ENCODE measurements around the gene FADS1.
A peak's percentile ranks its signal among the peaks of the same experiment; 100 is the strongest.

Gene FADS1

GRCh38 chr11:61752117-61752924, 64.5 kb downstream of the FADS1 start, which contains the start of gene MYRF:
Gene MYRF, plus strand, starts transcription at chr11:61752636. Its CDS starts 109 bp downstream, at chr11:61752745.
- peaks cover 32 to 33% of the 10 kb centered on the region in 2 donors for H3K4me1 ChIP-seq (ENCODE audit: control insufficient read depth in 2 of 2, insufficient read depth in 2 of 2, low read length in 2 of 2)
- no peaks in the 10 kb centered on the region for H3K9me3 ChIP-seq (ENCODE audit: control insufficient read depth in 2 of 2, low read length in 2 of 2)
- peaks cover 0 to 5% of the 10 kb centered on the region in 2 donors for H3K27me3 ChIP-seq (ENCODE audit: control insufficient read depth in 2 of 2, insufficient read depth in 2 of 2, low read length in 2 of 2)
- no peaks in the 10 kb centered on the region for H3K36me3 ChIP-seq (ENCODE audit: control insufficient read depth in 2 of 2, insufficient read depth in 2 of 2, low read length in 2 of 2)
- H3K9ac ChIP-seq (ENCODE audit: low read depth in 1 of 2, low read length in 2 of 2), result peak within 1 kb of the TSS; percentile 52 to 78
- no peak within 1 kb of the TSS for H3K27ac ChIP-seq (ENCODE audit: low read depth in 2 of 2, low read length in 2 of 2)
- H3K4me3 ChIP-seq (ENCODE audit: low read length in 2 of 2), result peak within 1 kb of the TSS; percentile 63 to 66

GRCh38 chr11:61751384-61751783, 65.4 kb downstream of the FADS1 start:
- H3K9me3 ChIP-seq (ENCODE audit: control insufficient read depth in 2 of 2, low read length in 2 of 2), result no peaks in the 10 kb centered on the region
- H3K36me3 ChIP-seq (ENCODE audit: control insufficient read depth in 2 of 2, insufficient read depth in 2 of 2, low read length in 2 of 2), result no peaks in the 10 kb centered on the region
- peaks cover 25% of the 10 kb centered on the region in 2 donors for H3K4me1 ChIP-seq (ENCODE audit: control insufficient read depth in 2 of 2, insufficient read depth in 2 of 2, low read length in 2 of 2)
- no peak overlapping the region for H3K27ac ChIP-seq (ENCODE audit: low read depth in 2 of 2, low read length in 2 of 2)
- no peak overlapping the region for H3K4me3 ChIP-seq (ENCODE audit: low read length in 2 of 2)
- H3K27me3 ChIP-seq (ENCODE audit: control insufficient read depth in 2 of 2, insufficient read depth in 2 of 2, low read length in 2 of 2), result peaks cover 0 to 5% of the 10 kb centered on the region in 2 donors
- no peak overlapping the region for H3K9ac ChIP-seq (ENCODE audit: low read depth in 1 of 2, low read length in 2 of 2)

- peaks cover 19% of the 10 kb centered on the region in 2 donors for H3K4me1 ChIP-seq (ENCODE audit: control insufficient read depth in 2 of 2, insufficient read depth in 2 of 2, low read length in 2 of 2)
- H3K4me3 ChIP-seq (ENCODE audit: low read length in 2 of 2), result no peak overlapping the region
- H3K27me3 ChIP-seq (ENCODE audit: control insufficient read depth in 2 of 2, insufficient read depth in 2 of 2, low read length in 2 of 2), result peaks cover 0 to 5% of the 10 kb centered on the region in 2 donors
- no peaks in the 10 kb centered on the region for H3K9me3 ChIP-seq (ENCODE audit: control insufficient read depth in 2 of 2, low read length in 2 of 2)
- no peaks in the 10 kb centered on the region for H3K36me3 ChIP-seq (ENCODE audit: control insufficient read depth in 2 of 2, insufficient read depth in 2 of 2, low read length in 2 of 2)
- H3K27ac ChIP-seq (ENCODE audit: low read depth in 2 of 2, low read length in 2 of 2), result no peak overlapping the region
- no peak overlapping the region for H3K9ac ChIP-seq (ENCODE audit: low read depth in 1 of 2, low read length in 2 of 2)
Observed at GRCh38 chr11:61750631-61751273, 66.1 kb downstream of the FADS1 start.

Data from mucosa of rectum (tissue), 2 donors.